ENCODE measurements around the gene APOBEC4. TPM values are rescaled to one million over a fixed set of nuclear protein-coding genes. Genes with fewer than 3 reads are reported as not detected.

APOBEC4 gene
- total and polyA plus RNA-seq, 2 of the 13 experiments (the other 11 are each of a cell fraction or from before 2014, with no cell fraction given): not detected

DNA sequence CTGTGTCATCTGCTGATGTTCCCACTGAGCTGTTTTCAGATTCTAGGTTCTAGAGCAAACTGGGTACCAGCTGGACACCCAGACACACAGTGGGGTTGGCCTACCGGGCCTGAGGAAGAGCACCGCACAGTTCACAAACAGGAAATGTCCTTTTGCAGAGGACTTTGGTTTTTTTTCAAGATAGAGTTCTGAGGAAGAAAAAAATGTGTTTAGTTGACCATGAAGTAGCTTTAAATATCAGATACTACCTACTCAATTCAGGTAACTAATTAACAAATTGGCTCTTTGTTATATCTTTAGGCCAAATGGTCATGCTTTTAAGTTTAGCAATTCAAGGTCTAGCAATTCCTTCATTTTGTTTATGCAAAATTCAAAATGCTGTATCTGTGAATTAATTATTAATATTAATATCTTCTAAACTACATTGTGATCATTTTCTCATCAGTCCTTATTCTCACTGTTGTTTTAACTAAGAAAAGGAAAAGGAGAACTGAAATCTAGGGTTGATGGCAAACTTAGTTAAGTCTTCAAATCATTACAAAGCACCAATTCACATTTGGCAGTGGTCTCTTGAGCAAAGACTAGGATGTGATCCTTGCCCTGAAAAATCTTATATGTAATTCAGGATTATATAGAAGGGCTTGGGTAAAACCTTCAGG lies 45.7 kb downstream of the APOBEC4 start:
- in situ Hi-C loops (cut with HindIII; ENCODE audit: extremely low pct_ligation_motif_present, low pct_unique_long_range_greater_than_20kb): no loop called here
- intact Hi-C loops (cut with micrococcal nuclease; ENCODE audit: unreplicated experiment): no loop called here
- ATAC-seq: no peak
- ChIA-PET CTCF (ENCODE audit: low intra/inter-chr PET ratio, low total read pairs) (no interaction called here), POLR2A (no interaction called here)
- Histone ChIP-seq H3K4me1 (ENCODE audit: insufficient read depth, low read length) (peaks cover 29% of the 10 kb centered on the region), H3K9ac (ENCODE audit: insufficient read depth, low read depth, low read length) (no peak overlapping the region), H3K27me3 (ENCODE audit: control insufficient read depth in 1 of 2, insufficient read depth in 2 of 2, low read length in 2 of 2) (no peaks in the 10 kb centered on the region), H3K4me2 (ENCODE audit: low read depth, low read length) (no peak overlapping the region), H3K36me3 (replicated peaks in 1 of 2; ENCODE audit: control insufficient read depth in 1 of 2, insufficient read depth in 2 of 2, low read length in 2 of 2) (no peaks in the 10 kb centered on the region), H3K9me3 (ENCODE audit: low read length) (no peaks in the 10 kb centered on the region), H3K4me3 (replicated peaks in 1 of 3; ENCODE audit: insufficient read depth in 1 of 3, low read depth in 2 of 3, low read length in 3 of 3) (no peak overlapping the region), H3K79me2 (ENCODE audit: insufficient read depth, low read length) (no peaks in the 10 kb centered on the region), H2AFZ (ENCODE audit: low read length) (no peak overlapping the region), H4K20me1 (ENCODE audit: insufficient read depth, low read length) (no peaks in the 10 kb centered on the region), H3K27ac (ENCODE audit: extremely low read length, insufficient read depth, low read length) (no peak overlapping the region)
- BruUV-seq (replicated peaks): no TSS peak
- no peak for FAIRE-seq
- DNase-seq (ENCODE audit: low spot score): no peak
- 34% methylated on average over 2 of the region's 2 CpGs for WGBS (ENCODE audit: low lambda C conversion rate)
- TF ChIP-seq, protein P1, sequence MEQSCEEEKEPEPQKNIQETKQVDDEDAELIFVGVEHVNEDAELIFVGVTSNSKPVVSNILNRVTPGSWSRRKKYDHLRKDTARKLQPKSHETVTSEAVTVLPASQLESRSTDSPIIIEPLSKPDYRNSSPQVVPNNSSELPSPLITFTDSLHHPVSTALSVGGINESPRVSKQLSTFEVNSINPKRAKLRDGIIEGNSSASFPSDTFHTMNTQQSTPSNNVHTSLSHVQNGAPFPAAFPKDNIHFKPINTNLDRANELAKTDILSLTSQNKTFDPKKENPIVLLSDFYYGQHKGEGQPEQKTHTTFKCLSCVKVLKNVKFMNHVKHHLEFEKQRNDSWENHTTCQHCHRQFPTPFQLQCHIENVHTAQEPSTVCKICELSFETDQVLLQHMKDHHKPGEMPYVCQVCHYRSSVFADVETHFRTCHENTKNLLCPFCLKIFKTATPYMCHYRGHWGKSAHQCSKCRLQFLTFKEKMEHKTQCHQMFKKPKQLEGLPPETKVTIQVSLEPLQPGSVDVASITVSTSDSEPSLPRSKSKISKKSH (CRISPR knock-in tag; IDR thresholded peaks at IDR 0.05; ENCODE audit: borderline replicate concordance): no peak
- TF ChIP-seq ARNT (IDR thresholded peaks at IDR 0.05) (no peak), ZFP36L2 (CRISPR knock-in tag; IDR thresholded peaks at IDR 0.05) (no peak), ZNF597 (CRISPR knock-in tag; IDR thresholded peaks at IDR 0.05) (no peak), ZSCAN25 (CRISPR knock-in tag; IDR thresholded peaks at IDR 0.05) (no peak), RBM39 (IDR thresholded peaks at IDR 0.05; ENCODE audit: low read depth, low read length, poor library complexity, severe bottlenecking) (no peak), ZNF44 (CRISPR knock-in tag; IDR thresholded peaks at IDR 0.05) (no peak), ZNF530 (CRISPR knock-in tag; IDR thresholded peaks at IDR 0.05; ENCODE audit: low read depth) (no peak), TOPORS (CRISPR knock-in tag; IDR thresholded peaks at IDR 0.05) (no peak), ZNF251 (CRISPR knock-in tag; IDR thresholded peaks at IDR 0.05) (no peak), SNAPC2 (CRISPR knock-in tag; IDR thresholded peaks at IDR 0.05) (no peak), IRX3 (CRISPR knock-in tag; IDR thresholded peaks at IDR 0.05; ENCODE audit: borderline replicate concordance, low read depth) (no peak), ZBTB1 (CRISPR knock-in tag; IDR thresholded peaks at IDR 0.05; ENCODE audit: borderline replicate concordance) (no peak)
- TF ChIP-seq, protein P2, sequence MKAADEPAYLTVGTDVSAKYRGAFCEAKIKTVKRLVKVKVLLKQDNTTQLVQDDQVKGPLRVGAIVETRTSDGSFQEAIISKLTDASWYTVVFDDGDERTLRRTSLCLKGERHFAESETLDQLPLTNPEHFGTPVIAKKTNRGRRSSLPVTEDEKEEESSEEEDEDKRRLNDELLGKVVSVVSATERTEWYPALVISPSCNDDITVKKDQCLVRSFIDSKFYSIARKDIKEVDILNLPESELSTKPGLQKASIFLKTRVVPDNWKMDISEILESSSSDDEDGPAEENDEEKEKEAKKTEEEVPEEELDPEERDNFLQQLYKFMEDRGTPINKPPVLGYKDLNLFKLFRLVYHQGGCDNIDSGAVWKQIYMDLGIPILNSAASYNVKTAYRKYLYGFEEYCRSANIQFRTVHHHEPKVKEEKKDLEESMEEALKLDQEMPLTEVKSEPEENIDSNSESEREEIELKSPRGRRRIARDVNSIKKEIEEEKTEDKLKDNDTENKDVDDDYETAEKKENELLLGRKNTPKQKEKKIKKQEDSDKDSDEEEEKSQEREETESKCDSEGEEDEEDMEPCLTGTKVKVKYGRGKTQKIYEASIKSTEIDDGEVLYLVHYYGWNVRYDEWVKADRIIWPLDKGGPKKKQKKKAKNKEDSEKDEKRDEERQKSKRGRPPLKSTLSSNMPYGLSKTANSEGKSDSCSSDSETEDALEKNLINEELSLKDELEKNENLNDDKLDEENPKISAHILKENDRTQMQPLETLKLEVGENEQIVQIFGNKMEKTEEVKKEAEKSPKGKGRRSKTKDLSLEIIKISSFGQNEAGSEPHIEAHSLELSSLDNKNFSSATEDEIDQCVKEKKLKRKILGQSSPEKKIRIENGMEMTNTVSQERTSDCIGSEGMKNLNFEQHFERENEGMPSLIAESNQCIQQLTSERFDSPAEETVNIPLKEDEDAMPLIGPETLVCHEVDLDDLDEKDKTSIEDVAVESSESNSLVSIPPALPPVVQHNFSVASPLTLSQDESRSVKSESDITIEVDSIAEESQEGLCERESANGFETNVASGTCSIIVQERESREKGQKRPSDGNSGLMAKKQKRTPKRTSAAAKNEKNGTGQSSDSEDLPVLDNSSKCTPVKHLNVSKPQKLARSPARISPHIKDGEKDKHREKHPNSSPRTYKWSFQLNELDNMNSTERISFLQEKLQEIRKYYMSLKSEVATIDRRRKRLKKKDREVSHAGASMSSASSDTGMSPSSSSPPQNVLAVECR (CRISPR knock-in tag; IDR thresholded peaks at IDR 0.05; ENCODE audit: borderline replicate concordance): no peak
- TF ChIP-seq, protein P3, sequence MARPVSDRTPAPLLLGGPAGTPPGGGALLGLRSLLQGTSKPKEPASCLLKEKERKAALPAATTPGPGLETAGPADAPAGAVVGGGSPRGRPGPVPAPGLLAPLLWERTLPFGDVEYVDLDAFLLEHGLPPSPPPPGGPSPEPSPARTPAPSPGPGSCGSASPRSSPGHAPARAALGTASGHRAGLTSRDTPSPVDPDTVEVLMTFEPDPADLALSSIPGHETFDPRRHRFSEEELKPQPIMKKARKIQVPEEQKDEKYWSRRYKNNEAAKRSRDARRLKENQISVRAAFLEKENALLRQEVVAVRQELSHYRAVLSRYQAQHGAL (CRISPR knock-in tag; IDR thresholded peaks at IDR 0.05; ENCODE audit: not compliant biosample characterization): no peak
- TF ChIP-seq, protein P4, sequence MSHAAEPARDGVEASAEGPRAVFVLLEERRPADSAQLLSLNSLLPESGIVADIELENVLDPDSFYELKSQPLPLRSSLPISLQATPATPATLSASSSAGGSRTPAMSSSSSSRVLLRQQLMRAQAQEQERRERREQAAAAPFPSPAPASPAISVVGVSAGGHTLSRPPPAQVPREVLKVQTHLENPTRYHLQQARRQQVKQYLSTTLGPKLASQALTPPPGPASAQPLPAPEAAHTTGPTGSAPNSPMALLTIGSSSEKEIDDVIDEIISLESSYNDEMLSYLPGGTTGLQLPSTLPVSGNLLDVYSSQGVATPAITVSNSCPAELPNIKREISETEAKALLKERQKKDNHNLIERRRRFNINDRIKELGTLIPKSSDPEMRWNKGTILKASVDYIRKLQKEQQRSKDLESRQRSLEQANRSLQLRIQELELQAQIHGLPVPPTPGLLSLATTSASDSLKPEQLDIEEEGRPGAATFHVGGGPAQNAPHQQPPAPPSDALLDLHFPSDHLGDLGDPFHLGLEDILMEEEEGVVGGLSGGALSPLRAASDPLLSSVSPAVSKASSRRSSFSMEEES (CRISPR knock-in tag; IDR thresholded peaks at IDR 0.05): no peak
